GM10266 (cell line): ENCODE data around the gene ABHD3.

ENCODE experiments used
- DNase-seq: peaks from one replicate; pipeline ENCODE4 v3.0.0; 2012; ENCODE audit errors: extremely low spot score
- TF ChIP-seq, protein P1 (sequence below): IDR thresholded peaks from 2 replicates; pipeline ENCODE4 v1.5.1; 2012; ENCODE audit warnings: mild to moderate bottlenecking, low read depth; ENCODE audit not compliant: control insufficient read depth, insufficient read depth; ENCODE audit errors: missing control alignments

Gene ABHD3, protein sequence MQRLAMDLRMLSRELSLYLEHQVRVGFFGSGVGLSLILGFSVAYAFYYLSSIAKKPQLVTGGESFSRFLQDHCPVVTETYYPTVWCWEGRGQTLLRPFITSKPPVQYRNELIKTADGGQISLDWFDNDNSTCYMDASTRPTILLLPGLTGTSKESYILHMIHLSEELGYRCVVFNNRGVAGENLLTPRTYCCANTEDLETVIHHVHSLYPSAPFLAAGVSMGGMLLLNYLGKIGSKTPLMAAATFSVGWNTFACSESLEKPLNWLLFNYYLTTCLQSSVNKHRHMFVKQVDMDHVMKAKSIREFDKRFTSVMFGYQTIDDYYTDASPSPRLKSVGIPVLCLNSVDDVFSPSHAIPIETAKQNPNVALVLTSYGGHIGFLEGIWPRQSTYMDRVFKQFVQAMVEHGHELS

DNA sequence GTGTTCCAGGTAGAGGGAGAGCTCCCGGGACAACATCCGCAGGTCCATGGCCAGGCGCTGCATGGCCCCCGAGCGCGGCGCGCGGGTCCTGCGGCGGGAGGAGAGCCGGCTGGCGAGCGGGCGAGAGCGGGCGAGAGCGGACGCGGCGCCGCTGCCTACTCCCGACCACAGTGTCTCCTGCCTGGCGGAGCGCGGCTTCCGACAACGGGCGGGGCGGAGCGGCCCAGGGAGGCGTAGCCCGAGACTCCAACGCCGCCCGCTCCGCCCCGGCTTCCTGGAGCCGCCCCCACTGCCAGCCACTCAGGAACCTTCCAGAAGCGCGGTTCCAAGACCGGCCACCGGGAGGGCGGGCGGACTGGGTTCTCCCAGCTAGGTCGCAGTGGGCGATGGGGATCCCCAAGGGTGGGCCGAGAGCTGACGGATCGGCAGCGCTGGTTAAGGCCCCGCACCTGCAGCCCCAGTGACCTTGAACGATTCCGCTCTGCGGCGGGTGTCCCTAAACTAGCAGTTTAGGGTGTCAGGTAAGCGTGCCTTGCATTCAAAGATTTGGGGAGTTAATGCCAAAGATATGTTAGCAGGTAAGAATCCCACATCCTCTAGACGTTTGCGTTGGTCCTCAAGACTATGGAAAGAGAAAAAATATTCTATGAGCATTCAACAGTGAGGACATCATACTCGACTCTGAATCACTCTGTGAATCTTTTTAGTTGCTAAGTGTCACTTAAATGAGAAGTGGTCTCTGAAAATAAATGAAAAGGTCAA, at the start of gene ABHD3:
Gene ABHD3 (minus strand): TSS at position 172 of the 762 bp plus-strand sequence. CDS start 109 bp downstream, at position 63.
- DNase-seq, result peak; percentile 96
- TF ChIP-seq, protein P1, sequence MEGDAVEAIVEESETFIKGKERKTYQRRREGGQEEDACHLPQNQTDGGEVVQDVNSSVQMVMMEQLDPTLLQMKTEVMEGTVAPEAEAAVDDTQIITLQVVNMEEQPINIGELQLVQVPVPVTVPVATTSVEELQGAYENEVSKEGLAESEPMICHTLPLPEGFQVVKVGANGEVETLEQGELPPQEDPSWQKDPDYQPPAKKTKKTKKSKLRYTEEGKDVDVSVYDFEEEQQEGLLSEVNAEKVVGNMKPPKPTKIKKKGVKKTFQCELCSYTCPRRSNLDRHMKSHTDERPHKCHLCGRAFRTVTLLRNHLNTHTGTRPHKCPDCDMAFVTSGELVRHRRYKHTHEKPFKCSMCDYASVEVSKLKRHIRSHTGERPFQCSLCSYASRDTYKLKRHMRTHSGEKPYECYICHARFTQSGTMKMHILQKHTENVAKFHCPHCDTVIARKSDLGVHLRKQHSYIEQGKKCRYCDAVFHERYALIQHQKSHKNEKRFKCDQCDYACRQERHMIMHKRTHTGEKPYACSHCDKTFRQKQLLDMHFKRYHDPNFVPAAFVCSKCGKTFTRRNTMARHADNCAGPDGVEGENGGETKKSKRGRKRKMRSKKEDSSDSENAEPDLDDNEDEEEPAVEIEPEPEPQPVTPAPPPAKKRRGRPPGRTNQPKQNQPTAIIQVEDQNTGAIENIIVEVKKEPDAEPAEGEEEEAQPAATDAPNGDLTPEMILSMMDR, result no peak

DNA sequence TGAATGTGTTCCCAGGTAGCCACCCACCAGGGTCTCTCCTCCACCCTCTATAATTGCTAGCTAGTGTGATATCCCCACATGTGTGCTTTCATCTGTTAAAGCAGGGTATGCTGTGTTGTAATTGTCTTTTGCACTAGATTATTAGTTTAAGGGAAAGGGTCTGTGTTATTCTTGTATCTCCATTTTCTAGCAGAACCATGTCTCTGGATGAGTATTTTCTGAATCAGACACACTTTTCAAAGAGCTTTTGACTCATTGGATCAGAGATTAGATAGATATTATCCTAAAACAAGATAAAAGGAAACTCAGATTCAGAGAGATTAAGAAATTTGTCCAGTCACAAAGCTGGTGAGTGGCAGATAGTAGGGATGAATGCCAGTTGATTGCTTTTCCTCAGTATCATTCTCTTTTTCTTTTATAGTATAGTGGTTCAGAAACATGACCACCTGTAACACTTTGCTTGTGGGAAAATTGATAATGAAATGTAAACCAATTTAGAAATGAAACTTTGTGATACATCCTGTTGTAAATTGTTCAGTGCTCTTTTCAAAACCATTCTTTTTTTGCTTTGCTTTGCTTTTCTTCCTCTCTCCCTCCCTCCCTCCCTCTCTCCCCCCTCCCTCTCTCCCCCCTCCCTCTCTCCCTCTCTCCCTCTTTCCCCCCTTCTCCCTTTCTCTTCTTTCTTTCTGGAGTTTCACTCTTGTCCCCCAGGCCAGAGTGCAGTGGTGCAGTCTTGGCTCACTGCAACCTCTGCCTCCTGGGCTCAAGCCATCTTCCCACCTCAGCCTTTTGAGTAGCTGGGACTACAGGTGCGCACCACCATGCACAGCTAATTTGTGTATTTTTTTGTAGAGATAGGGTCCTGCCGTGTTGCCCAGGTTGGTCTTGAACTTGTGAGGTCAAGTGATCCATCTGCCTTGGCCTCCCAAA, 43.5 kb upstream of the ABHD3 start:
- no peak for DNase-seq
- TF ChIP-seq, protein P1, result no peak

DNA sequence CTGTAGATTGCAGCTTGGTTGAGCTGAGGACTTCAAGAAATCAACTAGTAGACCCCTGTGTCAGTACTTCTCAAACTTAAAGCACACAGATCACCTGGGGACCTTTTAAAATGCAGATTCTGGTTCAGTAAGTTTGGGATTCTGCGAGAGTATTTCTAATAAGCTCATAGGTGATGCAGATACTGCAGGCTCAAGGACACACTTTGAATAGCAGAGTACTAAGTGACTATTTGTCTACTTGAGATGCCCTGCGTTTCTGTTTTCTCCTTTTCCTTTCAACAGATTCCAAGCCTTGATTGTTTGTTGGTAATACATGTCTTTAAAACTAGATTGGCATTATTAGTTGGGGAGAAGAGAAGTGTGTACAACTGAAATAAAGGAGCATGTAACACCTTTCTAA, 42.7 kb upstream of the ABHD3 start:
- TF ChIP-seq, protein P1, result no peak
- no peak for DNase-seq

DNA sequence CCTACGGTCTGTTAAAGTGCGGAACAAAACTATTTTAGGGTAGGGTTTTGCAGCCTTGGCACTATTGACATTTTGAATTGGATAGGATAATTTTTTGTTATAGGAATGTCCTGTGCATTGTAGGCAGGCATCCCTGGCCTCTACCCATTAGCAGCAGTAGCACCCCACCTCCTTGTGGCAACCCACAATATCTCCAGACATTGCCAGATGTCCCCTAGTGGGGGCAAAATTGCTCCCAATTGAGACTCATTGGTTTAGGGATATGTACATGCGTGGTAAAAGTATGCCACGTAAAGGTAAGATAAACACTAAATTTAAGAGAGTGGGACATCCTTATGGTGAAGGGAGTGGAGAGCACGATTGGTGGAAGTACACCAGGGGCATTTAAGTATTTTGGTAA, 40.7 kb upstream of the ABHD3 start:
- TF ChIP-seq, protein P1, result no peak
- no peak for DNase-seq

DNA sequence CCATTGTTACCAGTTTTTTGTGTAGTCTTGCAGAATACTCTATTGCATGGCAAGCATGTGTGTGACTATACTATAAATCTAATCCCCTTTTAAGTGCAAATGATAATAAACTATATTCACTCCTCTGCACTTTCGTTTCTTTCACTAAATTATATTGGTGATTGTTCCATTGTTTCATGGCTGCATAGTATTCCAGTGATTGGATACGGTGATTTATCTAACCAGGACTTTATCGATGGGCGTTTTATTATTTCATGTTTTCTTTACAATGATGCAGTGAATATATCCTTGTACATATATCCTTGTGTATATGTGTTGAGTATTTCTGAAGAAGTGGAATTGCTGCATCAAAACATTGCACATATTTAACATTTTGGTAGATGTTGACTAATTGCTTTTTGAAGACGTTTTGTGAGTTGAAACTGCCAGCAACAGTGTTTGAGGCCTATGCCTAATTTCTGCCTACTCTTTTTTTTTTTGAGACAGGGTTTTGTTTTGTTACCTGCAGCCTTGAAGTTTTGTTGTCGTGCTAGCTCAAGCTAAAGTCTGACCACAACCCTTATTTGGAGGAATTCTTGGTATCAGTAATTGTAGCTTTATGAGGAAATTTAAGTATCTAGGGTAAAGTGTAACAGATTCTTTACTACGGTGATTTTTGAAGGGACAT, 38.7 kb upstream of the ABHD3 start:
- DNase-seq, result no peak

DNA sequence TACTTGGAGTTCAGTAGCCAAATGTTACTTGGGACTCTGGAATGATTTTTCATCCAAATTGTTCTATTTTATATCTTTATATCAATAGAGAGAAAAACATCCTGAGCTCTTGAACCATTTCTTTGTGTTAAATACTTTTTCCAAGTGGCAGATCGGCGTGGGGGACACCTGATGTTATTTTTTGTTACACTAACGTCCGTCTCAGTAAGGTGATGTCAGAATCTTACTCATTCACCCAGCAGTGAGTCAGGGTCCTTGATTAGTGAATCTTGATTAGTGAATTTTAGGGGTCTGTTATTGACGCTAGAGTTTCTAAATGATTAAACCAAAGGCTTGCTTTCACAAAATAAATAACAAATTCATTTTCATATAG, 37.7 kb upstream of the ABHD3 start:
- TF ChIP-seq, protein P1, result no peak
- DNase-seq, result no peak

More for the DNA sequence above, 38.7 kb upstream of the ABHD3 start:
- TF ChIP-seq, protein P1, result no peak
